Right ventricle myocardium superior (tissue), 1 donor: ENCODE measurements around the gene RASSF4. TPM values are rescaled to one million over a fixed set of nuclear protein-coding genes. Genes with fewer than 3 reads are reported as not detected.
A peak's percentile ranks its signal among the peaks of the same experiment; 100 is the strongest.

Experiments used
- ATAC-seq: fragments of 200-7000 bp; cut with Tn5 transposase; one replicate; pipeline ENCODE4 v1.9.1; 2020; ENCODE audit warnings: mild to moderate bottlenecking; ENCODE audit not compliant: poor library complexity
- DNase-seq: peaks from one replicate; pipeline ENCODE4 v3.0.0-alpha.2; 2020
- intact Hi-C: fragments of 100-400 bp; cut with DNase I; formaldehyde crosslinking; loops from one replicate; pipeline ENCODE4 v1.11.2; 2022
- long read RNA-seq: library from polyadenylated mRNA; unstranded; transcript quantifications from one replicate; pipeline ENCODE4 v2.0.0, GENCODE V29; 2021
- total RNA-seq: library from RNA; stranded (reverse); fragmentation: NEBNext Ultra II Directional; extraction: Animal tissue kit (Norgen Biotek cat#: 25700); gene quantifications from one replicate; pipeline ENCODE4 v1.2.1, GENCODE V29; 2021
- donor health status: DM: no; HTN: yes; CAD: no; lungs with severe emphysema.

Gene RASSF4, protein sequence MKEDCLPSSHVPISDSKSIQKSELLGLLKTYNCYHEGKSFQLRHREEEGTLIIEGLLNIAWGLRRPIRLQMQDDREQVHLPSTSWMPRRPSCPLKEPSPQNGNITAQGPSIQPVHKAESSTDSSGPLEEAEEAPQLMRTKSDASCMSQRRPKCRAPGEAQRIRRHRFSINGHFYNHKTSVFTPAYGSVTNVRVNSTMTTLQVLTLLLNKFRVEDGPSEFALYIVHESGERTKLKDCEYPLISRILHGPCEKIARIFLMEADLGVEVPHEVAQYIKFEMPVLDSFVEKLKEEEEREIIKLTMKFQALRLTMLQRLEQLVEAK
- 87.5 TPM for total RNA-seq
- long read RNA-seq, full-length matches to known transcripts = 149 of 317 reads
- long read RNA-seq, partial matches to known transcripts = 48 of 317 reads
- long read RNA-seq, other reads (novel, unspliced or antisense) = 120 of 317 reads

DNA sequence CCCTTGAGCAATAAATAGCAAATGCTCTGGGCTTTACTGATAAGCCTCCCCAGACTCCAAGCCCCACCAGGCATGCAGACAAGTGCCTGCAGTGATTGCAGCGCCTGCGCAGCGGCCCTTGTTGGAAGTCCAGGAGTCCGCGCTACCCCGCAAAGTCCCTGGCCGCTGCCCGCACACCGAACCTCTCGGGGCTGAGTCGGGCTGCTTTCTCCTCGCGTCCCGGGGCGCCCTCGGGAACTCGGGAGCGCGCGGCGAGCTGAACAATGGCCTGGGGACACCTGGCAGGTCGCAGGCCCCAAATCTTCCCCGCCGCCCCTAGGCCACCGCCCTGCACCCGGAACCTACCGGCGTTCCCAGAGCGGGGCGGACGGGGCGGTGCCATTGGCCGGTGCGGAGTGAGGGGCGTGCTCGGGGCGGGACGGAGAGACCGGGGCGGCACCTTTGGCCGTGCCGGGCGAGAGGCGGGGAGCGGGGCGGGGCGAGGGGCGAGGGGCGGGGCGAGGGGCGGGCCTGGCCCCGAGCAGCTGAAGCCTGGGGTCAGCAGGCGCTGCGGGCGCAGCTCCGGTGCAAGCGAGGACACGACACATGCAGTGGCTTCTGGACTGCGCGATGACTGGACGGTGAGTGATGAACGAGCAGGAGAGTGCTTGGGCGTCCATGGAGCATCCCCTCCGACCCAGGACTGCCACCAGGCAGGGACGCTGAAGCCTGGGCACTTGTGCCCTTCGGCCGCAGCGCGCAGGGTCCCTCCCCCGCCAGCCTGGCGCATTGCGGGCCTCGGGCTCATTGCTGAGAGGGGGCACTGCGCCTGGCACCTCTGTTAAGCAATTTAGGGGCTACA lies at the start of gene RASSF4:
Gene RASSF4 (plus strand): TSS at position 556 of the 841 bp plus-strand sequence. CDS start 10,401 bp downstream, outside the sequence.
- ATAC-seq = peak; percentile 88
- intact Hi-C loops = no loop called here
- DNase-seq = peak; percentile 97

DNA sequence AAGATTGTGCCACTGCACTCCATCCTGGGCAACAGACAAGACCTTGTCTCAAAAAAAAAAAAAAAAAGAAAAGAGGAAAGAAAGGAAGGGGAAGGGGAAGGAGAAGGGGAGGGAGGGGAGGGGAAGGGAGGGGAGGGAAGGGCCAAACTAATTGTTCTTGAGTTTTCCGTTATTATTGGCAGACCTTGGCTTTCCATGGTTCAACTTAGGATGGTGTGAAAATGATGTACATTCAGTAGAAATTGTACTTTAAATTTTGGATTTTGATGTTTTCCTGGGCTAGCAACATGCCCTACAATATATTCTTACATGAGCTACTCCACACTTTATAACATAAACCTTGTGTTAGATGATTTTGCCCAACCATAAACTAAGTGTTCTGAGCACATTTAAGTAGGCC lies 49.7 kb upstream of the RASSF4 start:
- no peak for ATAC-seq
- DNase-seq = no peak
- intact Hi-C loops = no loop called here

DNA sequence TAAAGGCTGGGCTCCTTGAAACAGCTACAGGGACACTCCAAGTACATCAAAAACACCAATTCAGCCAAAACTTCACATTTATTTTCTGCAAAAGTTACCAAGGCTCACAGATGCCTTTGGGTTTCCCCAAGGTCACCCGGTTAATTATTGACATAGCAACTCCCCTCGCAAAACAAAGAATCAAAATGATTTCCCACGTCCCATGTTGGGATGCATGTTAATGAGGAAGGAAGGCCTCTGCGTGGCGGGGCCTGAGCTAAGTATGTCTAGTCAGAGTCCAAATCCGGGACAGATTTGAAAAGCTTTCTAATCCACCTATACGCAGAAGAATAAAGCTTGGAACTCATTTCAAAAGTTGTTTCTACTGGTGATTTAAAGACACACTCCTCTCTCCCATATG lies 49.0 kb upstream of the RASSF4 start:
- intact Hi-C loops = no loop called here
- DNase-seq (no peak), ATAC-seq (no peak)

DNA sequence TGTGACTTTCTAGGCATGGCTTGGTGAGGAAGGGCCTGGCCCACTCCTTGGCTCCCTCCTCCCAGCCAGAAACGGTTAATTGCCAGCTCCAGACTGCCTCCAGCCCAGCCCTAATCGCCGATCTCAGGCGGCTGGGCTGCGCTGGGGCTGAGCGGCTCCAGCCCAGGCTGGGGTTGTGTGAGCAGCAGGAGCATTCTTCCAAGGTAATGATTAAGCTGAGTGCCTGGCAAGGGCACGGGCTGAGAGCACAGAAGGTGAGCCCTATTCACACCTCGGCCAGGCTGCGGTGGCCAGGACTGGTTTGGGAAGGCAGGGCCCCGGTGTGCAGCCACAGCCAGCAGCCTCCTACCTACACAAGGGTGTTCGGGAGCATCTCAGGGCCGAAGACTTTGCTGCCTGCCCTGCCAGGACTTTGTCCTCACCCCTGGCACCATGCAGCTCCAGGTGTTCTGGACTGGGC lies 48.5 kb upstream of the RASSF4 start, which contains the start of gene TMEM72:
Gene TMEM72 (plus strand): TSS at position 257 of the 460 bp plus-strand sequence. CDS start 176 bp downstream, at position 433.
- DNase-seq = no peak
- intact Hi-C loops = no loop called here
- peak; percentile 85 for ATAC-seq

DNA sequence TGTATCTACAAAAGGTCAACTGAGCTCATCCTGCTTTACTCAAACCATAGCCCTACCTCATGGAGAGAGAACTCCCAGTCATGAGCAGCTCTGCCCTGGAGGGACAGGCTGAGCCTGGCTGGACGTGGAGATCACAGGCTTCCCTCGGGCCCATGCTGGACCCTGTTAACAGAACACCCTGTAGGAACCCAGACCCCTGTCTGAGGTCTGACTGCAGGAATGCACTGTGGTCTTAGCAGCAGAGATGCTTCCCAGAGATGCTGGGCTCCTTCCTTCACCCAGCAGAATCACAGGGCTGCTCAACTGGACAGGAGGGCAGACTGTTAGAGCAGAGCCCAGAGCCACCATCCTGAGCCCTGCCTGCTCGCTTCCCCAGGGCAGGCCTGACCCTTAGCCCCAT lies 47.7 kb upstream of the RASSF4 start:
- intact Hi-C loops = no loop called here
- no peak for DNase-seq
- no peak for ATAC-seq

DNA sequence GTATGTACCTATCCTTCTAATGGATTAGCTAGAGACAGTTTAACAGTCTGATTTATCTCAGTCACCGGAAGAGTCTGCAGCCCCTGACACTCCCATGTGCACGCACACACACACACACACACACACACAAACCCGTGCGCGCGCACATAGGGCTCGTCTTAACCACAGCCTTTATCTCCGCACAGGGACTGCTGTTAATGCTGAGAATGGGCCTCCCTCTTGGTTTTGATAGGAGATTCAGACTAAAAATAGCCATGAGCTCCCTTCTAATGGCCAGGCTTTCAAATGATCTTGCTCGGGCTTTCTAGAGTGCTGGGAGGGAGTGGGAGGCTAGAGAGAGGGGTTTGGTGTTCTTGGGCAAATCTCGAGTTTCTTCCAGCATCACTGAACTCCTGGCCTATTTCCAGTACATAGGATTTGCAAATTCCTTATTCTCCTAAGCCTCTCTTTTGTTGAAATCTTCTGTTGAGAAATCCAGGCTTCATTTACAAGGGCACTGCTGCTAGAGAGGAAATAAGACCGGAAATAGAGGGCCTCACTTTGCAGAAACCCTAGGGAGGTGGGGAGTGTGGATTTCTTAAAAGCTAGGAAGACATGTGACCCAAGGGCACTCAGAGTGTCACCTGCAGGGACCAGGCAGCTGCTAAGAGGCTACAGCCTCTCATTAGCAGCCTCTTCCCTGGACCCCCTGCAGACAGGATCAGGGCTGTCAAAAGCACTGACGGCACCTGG lies 46.1 kb upstream of the RASSF4 start:
- DNase-seq (no peak), ATAC-seq (peak; percentile 28)
- intact Hi-C loops = no loop called here

DNA sequence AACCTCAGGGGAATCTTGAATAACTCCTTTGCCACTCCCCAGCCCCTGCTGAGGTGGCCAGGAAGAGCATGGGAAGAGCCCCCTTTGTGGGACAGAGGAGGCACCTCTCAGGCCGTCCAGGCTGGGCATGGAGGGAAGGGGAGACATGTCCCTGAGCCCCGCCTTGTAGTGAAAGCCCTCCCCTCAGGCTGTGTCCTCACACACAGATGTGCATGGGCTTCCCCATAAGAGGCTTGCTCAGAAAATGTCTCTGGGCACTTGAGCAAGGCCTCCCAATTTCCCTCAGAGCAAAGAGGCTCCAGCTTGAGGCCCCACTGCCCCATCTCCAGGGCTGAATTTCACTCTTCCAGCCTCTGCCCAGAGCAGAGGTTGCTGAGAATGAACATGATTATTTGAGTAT lies 44.7 kb upstream of the RASSF4 start:
- ATAC-seq (no peak), DNase-seq (no peak)
- intact Hi-C loops = no loop called here

DNA sequence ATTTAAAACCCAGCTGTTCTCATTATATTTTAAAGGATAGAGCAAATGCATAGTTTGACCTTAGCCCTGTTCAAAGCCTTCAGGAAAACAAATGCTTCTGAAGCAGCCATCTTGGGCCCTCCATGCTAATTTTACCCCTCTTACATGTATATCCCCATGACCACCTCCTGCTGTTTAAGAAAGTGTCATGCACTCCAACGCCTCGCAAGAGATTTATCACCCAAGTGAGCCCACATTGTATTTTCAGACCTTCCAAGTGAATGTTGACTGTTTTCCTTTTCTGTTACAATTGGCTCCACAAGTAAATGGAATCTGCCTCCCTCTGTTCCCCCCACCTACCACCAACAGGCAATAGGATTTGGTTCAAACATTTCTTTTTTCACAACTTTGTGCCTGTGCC lies 43.2 kb upstream of the RASSF4 start:
- ATAC-seq = no peak
- no peak for DNase-seq
- intact Hi-C loops = no loop called here

DNA sequence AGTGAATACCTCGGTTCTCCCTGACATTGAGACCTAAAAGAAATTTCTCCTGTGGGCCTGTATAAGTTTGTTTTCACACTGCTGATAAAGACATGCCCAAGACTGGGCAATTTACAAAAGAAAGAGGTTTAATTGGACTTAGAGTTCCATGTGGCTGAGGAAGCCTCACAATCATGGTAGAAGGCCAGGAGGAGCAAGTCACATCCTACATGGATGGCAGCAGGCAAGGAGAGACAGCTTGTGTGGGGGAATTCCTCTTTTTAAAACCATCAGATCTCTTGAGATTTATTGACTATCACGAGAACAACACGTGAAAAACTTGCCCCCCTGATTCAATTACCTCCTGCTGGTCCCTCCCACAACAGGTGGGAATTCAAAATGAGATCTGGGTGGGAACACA lies 41.8 kb upstream of the RASSF4 start:
- no peak for ATAC-seq
- intact Hi-C loops = no loop called here
- DNase-seq = no peak

DNA sequence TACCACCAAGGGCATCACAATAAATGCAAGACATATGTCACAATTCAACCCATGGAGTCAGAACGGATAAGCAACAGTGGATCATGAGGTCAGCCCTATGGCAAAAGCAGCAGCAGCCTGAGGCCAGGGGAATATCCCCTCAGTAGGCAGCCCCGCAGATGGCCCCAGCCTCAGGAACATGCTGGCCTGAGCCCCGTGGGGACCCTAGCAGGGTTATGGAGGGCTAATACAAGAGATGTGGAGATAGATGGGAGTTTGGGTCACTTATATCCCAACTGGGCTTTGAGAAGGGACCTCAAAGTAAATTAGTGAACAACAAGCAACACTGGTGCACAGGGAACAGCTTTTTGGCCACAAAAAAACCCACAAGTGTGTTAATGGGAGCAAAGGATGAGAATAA lies 39.4 kb upstream of the RASSF4 start:
- intact Hi-C loops = no loop called here
- DNase-seq = no peak
- ATAC-seq = no peak

DNA sequence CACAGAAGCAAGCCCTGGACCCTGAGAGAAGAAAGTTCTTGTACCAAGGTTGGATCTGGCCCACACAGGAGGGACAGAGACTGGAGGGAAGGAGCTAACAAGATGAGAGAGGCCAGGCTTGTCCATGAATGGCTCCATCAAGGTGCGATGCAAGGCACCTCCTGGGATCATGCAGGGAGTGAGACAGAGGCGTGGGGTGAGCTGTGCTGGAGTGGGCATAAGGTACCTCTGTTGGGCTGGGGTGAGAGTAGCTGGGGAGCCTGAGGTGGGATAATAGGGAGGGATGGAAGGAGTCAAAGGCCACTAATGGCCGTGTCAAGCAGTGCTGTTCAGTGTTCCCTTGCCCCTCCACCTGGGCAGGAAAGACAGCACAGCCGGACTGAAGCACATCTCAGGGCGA lies 38.5 kb upstream of the RASSF4 start:
- ATAC-seq (no peak), DNase-seq (no peak)
- intact Hi-C loops = no loop called here

DNA sequence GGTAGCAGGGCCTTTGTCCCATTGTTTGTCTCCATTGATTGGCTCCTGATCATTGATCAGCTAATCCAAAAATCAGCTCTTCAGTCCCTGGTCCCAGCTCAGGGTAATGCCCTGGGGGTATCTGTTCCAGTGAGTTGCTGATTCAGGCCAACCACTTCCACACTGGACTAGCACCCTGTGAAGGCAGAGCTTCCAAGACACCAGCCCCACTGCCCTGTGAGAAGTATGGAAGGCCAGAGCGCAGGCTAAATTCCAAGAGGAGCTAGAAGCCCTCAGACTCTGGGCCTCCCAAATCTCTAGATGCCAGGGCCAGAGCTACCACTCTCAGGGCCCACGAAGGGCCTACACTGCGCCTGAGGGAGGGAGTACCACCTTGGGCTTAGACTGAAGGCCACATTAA lies 38.1 kb upstream of the RASSF4 start:
- intact Hi-C loops = no loop called here
- no peak for DNase-seq
- ATAC-seq = no peak

DNA sequence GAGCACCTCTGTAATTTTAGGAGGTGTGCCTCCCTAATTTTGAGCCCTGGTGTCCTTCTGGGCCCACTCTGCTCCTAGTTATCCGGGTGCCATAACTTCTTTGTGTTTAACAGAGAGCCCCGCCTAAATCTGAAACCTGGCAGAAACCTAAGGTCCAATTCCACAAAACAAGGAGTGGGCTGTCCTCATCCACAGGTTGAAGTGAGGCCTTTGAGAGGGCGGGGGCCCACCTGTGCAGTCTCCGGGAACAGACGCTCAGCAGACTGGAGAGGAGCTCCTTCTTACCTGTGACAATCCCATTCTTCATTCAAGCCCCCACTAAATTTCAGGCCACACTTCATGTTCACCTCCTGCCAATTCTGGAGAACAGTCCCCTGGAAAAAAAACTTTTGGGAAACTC lies 37.6 kb upstream of the RASSF4 start:
- ATAC-seq = no peak
- intact Hi-C loops = no loop called here
- no peak for DNase-seq

DNA sequence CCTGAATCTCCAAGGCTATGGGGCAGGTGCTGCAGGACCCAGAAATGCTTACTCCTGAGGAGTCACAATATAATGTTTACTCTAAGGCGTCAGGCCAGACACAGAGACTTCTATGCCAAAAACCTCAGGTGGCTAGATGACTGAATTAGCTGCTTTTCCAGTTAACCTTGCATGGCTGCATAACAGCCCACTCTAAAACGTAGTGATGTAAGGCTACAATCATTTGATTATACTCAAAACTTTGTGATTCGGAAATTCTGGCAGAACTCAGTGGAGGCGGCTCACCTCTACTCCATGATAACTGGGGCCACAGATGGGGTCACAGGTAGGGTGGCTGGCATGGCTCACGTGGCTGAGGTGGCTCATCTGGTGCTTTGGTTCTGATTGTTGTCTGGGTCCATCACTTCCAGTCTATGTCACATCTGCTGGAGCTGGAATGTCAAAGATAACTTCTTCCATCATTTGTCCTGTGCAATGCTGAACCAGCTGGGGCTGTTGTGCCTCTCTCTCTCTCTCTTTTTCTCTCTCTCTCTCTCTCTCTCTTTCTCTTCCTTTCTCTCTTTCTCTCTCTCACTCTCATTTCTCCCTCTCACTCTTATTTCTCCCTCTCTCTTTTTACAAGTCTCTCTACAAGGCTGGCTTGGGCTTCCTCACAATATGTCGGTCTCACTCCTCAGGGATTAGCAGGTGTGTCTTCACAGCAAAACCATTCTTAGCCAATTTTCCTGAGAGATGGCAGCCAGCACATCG lies 36.6 kb upstream of the RASSF4 start:
- DNase-seq (no peak), ATAC-seq (no peak)
- intact Hi-C loops = no loop called here

DNA sequence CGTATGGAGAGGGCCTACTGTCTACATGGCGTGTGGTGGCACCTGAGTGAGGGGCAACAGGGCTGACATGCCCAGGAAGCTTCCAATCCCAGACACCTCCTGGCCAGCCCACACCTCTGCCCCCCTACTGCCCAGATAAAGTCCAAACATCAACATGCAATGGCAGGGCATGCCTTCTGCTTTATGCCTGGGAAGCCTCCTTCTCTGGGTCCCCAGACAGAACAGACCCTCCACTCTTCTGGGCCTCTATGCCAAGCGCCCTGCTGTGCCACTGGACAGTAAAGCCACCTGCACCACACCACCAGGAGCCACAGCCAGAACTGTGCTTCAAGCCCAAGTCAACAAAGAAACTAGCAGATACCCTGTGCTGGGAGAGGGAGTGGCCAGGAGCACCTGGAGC lies 36.0 kb upstream of the RASSF4 start:
- intact Hi-C loops = no loop called here
- no peak for DNase-seq
- ATAC-seq = no peak

DNA sequence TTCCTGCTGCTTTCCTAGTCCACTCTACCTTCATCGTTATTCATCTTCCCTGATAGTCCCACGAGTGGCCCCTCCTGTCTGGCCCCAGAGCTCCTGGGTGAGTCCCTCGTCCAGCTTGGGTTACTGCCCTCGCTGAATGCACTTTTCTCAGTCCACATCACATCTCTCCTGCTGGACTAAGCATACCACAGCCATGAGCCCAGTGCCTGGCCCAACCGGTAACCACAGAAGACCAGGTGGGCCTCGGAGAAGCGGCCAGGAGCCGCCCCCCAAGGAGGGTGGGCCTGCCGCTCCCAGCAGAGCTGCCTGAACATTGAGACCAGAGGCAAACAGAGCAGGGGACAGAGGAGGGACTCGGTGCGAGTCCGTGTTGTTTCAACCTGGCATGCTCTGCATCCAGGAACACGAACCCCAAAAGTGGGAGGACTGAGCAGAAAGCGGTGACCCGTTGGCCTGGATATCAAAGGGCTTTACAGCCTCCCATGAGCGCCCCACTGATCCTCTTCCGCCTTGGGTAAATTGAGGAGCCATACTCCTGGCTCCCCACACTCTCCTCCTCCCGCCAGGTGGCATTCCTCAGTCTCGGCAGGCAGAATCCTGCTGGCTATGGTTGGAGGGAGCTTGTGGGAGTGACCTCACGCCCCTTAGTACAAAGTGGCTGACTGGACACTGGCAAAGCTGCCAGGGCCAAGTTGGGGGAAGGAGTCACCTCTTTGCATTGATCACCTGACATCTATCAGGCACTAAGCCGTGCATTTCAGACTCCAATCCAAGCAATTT lies 35.2 kb upstream of the RASSF4 start:
- DNase-seq (no peak), ATAC-seq (no peak)
- intact Hi-C loops = no loop called here

DNA sequence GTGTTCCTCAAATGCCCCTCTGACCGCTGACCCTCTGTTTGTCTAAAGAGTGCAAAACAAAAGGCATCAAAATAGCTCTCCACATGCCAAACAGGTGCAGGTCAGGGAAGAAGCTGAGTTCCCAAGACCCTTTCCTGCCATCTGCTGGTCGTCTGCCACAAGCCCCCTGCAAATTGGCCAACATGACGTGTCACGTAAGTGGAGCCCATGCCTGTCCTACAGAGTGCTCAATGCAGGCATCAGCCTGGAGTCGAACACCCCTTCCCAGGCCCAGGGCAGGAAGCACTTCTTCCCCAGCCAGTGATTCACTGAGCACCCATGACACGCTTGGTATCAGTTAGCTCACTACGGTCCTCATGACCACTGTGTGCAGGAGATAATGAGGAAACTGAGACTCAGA lies 34.4 kb upstream of the RASSF4 start:
- intact Hi-C loops = no loop called here
- no peak for DNase-seq
- ATAC-seq = no peak
